ENCODE results near the gene TUBA1C. TPM values are rescaled to one million over a fixed set of nuclear protein-coding genes. Genes with fewer than 3 reads are reported as not detected.

Gene TUBA1C
- total and polyA plus RNA-seq, 12 donors: 30.1 to 292 (median 93.3) TPM

DNA sequence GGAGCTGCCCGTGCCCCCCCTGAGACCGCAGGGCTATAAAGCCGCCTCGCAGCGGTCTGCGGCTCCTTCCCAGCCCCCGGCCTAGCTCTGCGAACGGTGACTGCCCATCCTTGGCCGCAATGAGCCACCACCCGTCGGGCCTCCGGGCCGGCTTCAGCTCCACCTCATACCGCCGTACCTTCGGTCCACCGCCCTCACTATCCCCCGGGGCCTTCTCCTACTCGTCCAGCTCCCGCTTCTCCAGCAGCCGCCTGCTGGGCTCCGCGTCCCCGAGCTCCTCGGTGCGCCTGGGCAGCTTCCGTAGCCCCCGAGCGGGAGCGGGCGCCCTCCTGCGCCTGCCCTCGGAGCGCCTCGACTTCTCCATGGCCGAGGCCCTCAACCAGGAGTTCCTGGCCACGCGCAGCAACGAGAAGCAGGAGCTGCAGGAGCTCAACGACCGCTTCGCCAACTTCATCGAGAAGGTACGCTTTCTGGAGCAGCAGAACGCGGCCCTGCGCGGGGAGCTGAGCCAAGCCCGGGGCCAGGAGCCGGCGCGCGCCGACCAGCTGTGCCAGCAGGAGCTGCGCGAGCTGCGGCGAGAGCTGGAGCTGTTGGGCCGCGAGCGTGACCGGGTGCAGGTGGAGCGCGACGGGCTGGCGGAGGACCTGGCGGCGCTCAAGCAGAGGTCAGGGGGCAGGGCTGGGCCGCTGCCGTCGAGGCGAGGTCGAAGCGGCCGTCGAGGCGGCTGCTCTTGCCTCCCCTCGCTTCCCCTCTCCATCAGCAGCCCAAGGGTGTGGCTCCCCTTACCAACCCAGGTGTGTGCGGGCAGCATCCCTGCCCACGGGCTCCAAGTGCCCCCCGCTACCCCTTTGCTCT is 30.4 kb downstream of the TUBA1C start, which contains the start of gene PRPH:
PRPH (plus strand) TSS at position 66 of the 855 bp plus-strand sequence; CDS start at position 120, 54 bp downstream.
- Histone ChIP-seq H3K27ac (no peak within 1 kb of the TSS), H3K36me3 (replicated peaks in 1 of 2) (no peaks in the 10 kb centered on the region), H3K27me3 (peaks cover 39% of the 10 kb centered on the region), H3K4me1 (replicated peaks in 1 of 2) (peaks cover 15 to 17% of the 10 kb centered on the region in 2 donors), H3K4me3 (peak within 1 kb of the TSS in 1 of 4 donors; percentile 10), H3K9me3 (replicated peaks in 1 of 3) (no peaks in the 10 kb centered on the region)
- intact Hi-C loops (cut with DNase I): no loop called here
- TF ChIP-seq, protein P1, sequence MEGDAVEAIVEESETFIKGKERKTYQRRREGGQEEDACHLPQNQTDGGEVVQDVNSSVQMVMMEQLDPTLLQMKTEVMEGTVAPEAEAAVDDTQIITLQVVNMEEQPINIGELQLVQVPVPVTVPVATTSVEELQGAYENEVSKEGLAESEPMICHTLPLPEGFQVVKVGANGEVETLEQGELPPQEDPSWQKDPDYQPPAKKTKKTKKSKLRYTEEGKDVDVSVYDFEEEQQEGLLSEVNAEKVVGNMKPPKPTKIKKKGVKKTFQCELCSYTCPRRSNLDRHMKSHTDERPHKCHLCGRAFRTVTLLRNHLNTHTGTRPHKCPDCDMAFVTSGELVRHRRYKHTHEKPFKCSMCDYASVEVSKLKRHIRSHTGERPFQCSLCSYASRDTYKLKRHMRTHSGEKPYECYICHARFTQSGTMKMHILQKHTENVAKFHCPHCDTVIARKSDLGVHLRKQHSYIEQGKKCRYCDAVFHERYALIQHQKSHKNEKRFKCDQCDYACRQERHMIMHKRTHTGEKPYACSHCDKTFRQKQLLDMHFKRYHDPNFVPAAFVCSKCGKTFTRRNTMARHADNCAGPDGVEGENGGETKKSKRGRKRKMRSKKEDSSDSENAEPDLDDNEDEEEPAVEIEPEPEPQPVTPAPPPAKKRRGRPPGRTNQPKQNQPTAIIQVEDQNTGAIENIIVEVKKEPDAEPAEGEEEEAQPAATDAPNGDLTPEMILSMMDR (IDR thresholded peaks at IDR 0.05): no peak
- TF ChIP-seq POLR2A (IDR thresholded peaks at IDR 0.05): no peak
- 6 to 40% (median 11%) methylated on average over 30 to 82 of the region's 82 CpGs for WGBS, 4 donors
- DNase-seq: peak in 1 of 7 donors; percentile 26

DNA sequence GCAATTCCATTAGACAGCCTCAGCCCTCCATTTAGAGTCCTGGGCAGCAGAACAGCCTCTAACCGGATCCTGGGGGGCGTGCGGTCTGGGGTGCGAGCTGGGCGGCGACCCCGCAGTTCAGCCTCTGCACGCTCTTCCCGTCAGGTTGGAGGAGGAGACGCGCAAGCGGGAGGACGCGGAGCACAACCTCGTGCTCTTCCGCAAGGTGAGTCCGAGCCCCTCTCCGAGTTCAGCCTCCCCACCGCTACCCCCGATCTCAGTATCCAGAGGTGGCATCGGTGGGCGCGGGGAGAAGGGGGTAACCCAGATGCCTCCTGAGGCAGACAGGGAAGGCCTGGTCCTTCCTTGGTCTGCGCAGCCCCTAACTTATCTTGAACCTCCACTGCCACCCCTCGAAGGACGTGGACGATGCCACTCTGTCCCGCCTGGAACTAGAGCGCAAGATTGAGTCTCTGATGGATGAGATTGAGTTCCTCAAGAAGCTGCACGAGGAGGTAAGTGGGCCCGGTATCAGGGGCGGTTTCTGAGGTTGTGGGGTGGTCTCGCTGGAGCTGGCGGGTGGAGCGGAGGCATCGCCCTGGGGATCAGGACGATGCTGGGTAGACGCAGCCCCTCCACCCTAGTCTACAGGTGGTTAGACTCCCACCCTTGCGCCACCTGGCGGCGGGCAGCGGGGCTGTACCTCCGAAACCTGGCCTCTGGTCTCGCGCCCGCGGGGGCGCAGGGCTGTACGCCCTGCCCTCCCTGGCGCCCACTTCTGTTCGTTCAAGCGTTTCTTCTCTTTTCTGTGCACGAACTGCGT is 31.4 kb downstream of the TUBA1C start:
- Histone ChIP-seq H3K9me3 (replicated peaks in 1 of 3) (no peaks in the 10 kb centered on the region), H3K4me3 (peak overlapping the region in 1 of 4 donors; percentile 44), H3K27ac (no peak overlapping the region), H3K27me3 (peaks cover 39% of the 10 kb centered on the region), H3K4me1 (replicated peaks in 1 of 2) (peaks cover 15 to 17% of the 10 kb centered on the region in 2 donors), H3K36me3 (replicated peaks in 1 of 2) (no peaks in the 10 kb centered on the region)
- no peak for TF ChIP-seq POLR2A (IDR thresholded peaks at IDR 0.05)
- TF ChIP-seq, protein P1 (IDR thresholded peaks at IDR 0.05): peak; percentile 48 to 64 (median 56)
- WGBS, 4 donors: 16 to 36% (median 26%) methylated on average over 11 to 54 of the region's 54 CpGs
- peak in 5 of 7 donors; percentile 13 to 52 (median 40) for DNase-seq
- intact Hi-C loops (cut with DNase I): no loop called here

DNA sequence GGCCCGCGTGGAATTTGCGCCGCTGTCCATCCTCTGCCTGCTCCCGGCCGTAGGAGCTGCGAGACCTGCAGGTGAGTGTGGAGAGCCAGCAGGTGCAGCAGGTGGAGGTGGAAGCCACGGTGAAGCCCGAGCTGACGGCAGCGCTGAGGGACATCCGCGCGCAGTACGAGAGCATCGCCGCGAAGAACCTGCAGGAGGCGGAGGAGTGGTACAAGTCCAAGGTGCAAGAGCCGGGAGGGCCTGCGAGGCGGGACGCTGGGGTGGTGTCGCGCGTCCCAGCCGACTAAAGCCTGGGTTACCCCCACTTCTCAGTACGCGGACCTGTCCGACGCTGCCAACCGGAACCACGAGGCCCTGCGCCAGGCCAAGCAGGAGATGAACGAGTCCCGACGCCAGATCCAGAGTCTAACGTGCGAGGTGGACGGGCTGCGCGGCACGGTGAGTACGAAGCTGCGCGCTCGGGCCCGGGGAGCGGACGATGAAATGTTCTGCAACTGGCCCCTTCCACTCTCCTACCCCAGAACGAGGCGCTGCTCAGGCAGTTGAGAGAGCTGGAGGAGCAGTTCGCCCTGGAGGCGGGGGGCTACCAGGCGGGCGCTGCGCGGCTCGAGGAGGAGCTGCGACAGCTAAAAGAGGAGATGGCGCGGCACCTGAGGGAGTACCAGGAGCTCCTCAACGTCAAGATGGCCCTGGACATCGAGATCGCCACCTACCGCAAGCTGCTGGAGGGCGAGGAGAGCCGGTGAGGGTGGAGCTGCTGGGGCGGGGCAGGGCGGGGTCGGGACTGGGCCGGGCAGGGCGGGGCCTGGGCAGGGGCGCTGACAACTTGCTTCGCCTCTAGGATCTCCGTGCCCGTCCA is 32.2 kb downstream of the TUBA1C start:
- no peaks in the 10 kb centered on the region for H3K36me3 ChIP-seq (replicated peaks in 1 of 2)
- 1 to 6% (median 3%) methylated on average over 30 to 77 of the region's 77 CpGs for WGBS, 4 donors
- intact Hi-C loops (cut with DNase I): no loop called here
- no peak overlapping the region for H3K27ac ChIP-seq
- no peaks in the 10 kb centered on the region for H3K9me3 ChIP-seq (replicated peaks in 1 of 3)
- TF ChIP-seq POLR2A (IDR thresholded peaks at IDR 0.05): no peak
- TF ChIP-seq, protein P1 (IDR thresholded peaks at IDR 0.05): no peak
- DNase-seq: peak in 3 of 7 donors; percentile 29 to 44 (median 31)
- peaks cover 15 to 17% of the 10 kb centered on the region in 2 donors for H3K4me1 ChIP-seq (replicated peaks in 1 of 2)
- H3K4me3 ChIP-seq: peak overlapping the region in 1 of 4 donors; percentile 44
- peaks cover 39% of the 10 kb centered on the region for H3K27me3 ChIP-seq
